ENCODE measurements around the gene MBD5.

The MBD5 gene

DNA sequence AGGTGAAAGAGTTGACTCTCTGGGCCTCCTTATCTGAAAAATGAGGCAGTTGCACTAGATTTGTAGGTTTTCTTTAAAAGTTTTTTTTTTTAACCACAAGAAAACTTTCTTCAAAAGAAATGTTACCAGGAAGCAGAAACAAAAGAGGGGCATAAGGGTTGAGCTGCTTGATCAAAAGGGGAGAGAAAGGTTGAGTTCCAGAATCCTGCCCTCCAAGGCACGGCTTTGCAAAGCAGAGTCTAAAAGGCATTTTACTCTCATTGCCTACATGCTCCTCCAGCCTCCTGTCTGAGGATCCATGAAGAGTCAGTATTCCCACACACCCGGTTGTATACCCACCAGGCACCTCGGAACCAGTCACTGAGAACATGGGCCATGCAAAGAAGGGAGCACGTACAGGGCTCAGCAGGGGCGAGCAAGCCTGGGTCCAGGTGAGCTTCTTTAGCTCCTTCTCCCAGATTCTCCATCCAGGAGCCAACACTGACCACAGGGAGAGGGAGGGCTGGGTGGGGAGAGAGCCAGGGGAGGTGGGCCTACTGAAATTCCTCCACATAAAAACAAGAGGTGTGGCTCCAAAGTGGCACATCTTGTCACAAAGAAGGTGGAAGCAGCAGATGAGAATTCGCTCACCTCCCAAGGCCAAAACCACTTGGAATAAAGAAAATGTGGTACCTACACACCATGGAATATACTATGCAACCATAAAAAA is 507.6 kb downstream of the MBD5 start:
- Histone ChIP-seq H3K4me1 (ENCODE audit: control insufficient read depth in 2 of 2, insufficient read depth in 1 of 2, low read depth in 1 of 2, low read length in 2 of 2) (peaks cover 4 to 10% of the 10 kb centered on the region in 2 donors), H3K9me3 (replicated peaks in 1 of 2; ENCODE audit: control insufficient read depth in 2 of 2, insufficient read depth in 1 of 2, low read depth in 1 of 2, low read length in 2 of 2) (peaks cover 0 to 3% of the 10 kb centered on the region in 2 donors), H4K8ac (ENCODE audit: low read depth, low read length) (no peak overlapping the region), H3K9ac (ENCODE audit: low read depth, low read length, poor library complexity) (no peak overlapping the region), H2BK12ac (ENCODE audit: low read length) (no peak overlapping the region), H3K36me3 (replicated peaks in 1 of 2; ENCODE audit: control insufficient read depth in 2 of 2, insufficient read depth in 2 of 2, low read length in 2 of 2) (no peaks in the 10 kb centered on the region), H3K4me2 (ENCODE audit: insufficient read depth, low read length, poor library complexity, severe bottlenecking) (no peak overlapping the region), H3K79me1 (ENCODE audit: low read depth, low read length) (no peaks in the 10 kb centered on the region), H3K27me3 (ENCODE audit: control insufficient read depth in 3 of 3, insufficient read depth in 3 of 3, low read depth in 1 of 3, low read length in 3 of 3) (peaks cover 0 to 2% (median 0%) of the 10 kb centered on the region in 3 experiments), H2AK5ac (ENCODE audit: low read depth, low read length) (no peak overlapping the region), H2AFZ (ENCODE audit: low read length) (no peak overlapping the region), H3K4me3 (ENCODE audit: low read length in 2 of 2) (no peak overlapping the region), H3K14ac (ENCODE audit: low read length) (no peak overlapping the region), H3K18ac (ENCODE audit: low read length) (no peak overlapping the region), H3K27ac (replicated peaks; ENCODE audit: low read length) (no peak overlapping the region), H3K4ac (ENCODE audit: low read length) (no peak overlapping the region), H3K23ac (ENCODE audit: low read depth, low read length, poor library complexity) (no peak overlapping the region), H2BK15ac (ENCODE audit: low read length) (no peak overlapping the region), H2BK120ac (ENCODE audit: low read depth, low read length) (no peak overlapping the region), H2BK5ac (ENCODE audit: low read length) (no peak overlapping the region), H4K91ac (ENCODE audit: low read depth, low read length, poor library complexity) (no peak overlapping the region)
- no peak for DNase-seq (ENCODE audit: low spot score)
- no CpG with 5 or more reads among the region's 6 CpGs for WGBS, 2 donors (ENCODE audit: extremely low coverage in 2 of 2, insufficient read length in 2 of 2, insufficient replicate concordance in 1 of 2)

GRCh38 chr2:148529745-148530144 is 508.9 kb downstream of the MBD5 start:
- Histone ChIP-seq H2AK5ac (ENCODE audit: low read depth, low read length) (no peak overlapping the region), H3K4ac (ENCODE audit: low read length) (no peak overlapping the region), H2AFZ (ENCODE audit: low read length) (no peak overlapping the region), H3K14ac (ENCODE audit: low read length) (no peak overlapping the region), H3K9me3 (replicated peaks in 1 of 2; ENCODE audit: control insufficient read depth in 2 of 2, insufficient read depth in 1 of 2, low read depth in 1 of 2, low read length in 2 of 2) (peaks cover 0 to 3% of the 10 kb centered on the region in 2 donors), H2BK5ac (ENCODE audit: low read length) (no peak overlapping the region), H2BK12ac (ENCODE audit: low read length) (no peak overlapping the region), H2BK15ac (ENCODE audit: low read length) (no peak overlapping the region), H3K23ac (ENCODE audit: low read depth, low read length, poor library complexity) (peak overlapping the region; percentile 45), H3K18ac (ENCODE audit: low read length) (peak overlapping the region; percentile 15), H3K36me3 (replicated peaks in 1 of 2; ENCODE audit: control insufficient read depth in 2 of 2, insufficient read depth in 2 of 2, low read length in 2 of 2) (no peaks in the 10 kb centered on the region), H3K79me1 (ENCODE audit: low read depth, low read length) (no peaks in the 10 kb centered on the region), H3K27ac (replicated peaks; ENCODE audit: low read length) (no peak overlapping the region), H3K27me3 (ENCODE audit: control insufficient read depth in 3 of 3, insufficient read depth in 3 of 3, low read depth in 1 of 3, low read length in 3 of 3) (peaks cover 0 to 2% (median 2%) of the 10 kb centered on the region in 3 experiments), H3K4me1 (ENCODE audit: control insufficient read depth in 2 of 2, insufficient read depth in 1 of 2, low read depth in 1 of 2, low read length in 2 of 2) (peaks cover 3 to 10% of the 10 kb centered on the region in 2 donors), H3K4me2 (ENCODE audit: insufficient read depth, low read length, poor library complexity, severe bottlenecking) (no peak overlapping the region), H4K8ac (ENCODE audit: low read depth, low read length) (no peak overlapping the region), H3K4me3 (ENCODE audit: low read length in 2 of 2) (peak overlapping the region in 1 of 2 donors; percentile 4), H4K91ac (ENCODE audit: low read depth, low read length, poor library complexity) (no peak overlapping the region), H3K9ac (ENCODE audit: low read depth, low read length, poor library complexity) (no peak overlapping the region), H2BK120ac (ENCODE audit: low read depth, low read length) (no peak overlapping the region)
- DNase-seq (ENCODE audit: low spot score), result no peak
- WGBS, 2 donors (ENCODE audit: extremely low coverage in 2 of 2, insufficient read length in 2 of 2, insufficient replicate concordance in 1 of 2), result no CpG with 5 or more reads among the region's 8 CpGs

DNA sequence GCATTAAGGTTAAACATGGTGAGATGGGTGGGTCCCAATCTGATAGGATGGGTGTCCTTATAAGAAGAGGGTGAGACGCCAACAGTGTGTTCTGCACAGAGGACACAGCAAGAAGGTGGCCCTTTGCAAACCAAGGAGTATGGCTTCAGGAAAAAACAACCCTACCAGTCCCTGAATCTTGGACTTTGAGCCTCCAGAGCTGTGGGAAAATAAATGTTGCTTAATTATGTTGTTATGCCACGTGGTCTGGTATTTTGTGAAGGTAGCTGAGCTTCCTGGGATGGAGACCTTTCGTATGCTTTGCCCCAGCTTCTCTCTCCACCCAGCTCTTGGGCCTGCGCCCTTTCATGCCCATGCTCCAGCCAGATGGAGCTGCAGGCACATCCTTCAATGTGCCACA is 509.5 kb downstream of the MBD5 start:
- Histone ChIP-seq H3K4ac (ENCODE audit: low read length) (no peak overlapping the region), H4K8ac (ENCODE audit: low read depth, low read length) (no peak overlapping the region), H3K4me2 (ENCODE audit: insufficient read depth, low read length, poor library complexity, severe bottlenecking) (no peak overlapping the region), H3K14ac (ENCODE audit: low read length) (no peak overlapping the region), H3K27me3 (ENCODE audit: control insufficient read depth in 3 of 3, insufficient read depth in 3 of 3, low read depth in 1 of 3, low read length in 3 of 3) (peaks cover 0 to 2% (median 2%) of the 10 kb centered on the region in 3 experiments), H3K36me3 (replicated peaks in 1 of 2; ENCODE audit: control insufficient read depth in 2 of 2, insufficient read depth in 2 of 2, low read length in 2 of 2) (no peaks in the 10 kb centered on the region), H2BK5ac (ENCODE audit: low read length) (no peak overlapping the region), H4K91ac (ENCODE audit: low read depth, low read length, poor library complexity) (no peak overlapping the region), H3K79me1 (ENCODE audit: low read depth, low read length) (no peaks in the 10 kb centered on the region), H2AFZ (ENCODE audit: low read length) (no peak overlapping the region), H2AK5ac (ENCODE audit: low read depth, low read length) (no peak overlapping the region), H3K23ac (ENCODE audit: low read depth, low read length, poor library complexity) (no peak overlapping the region), H3K4me3 (ENCODE audit: low read length in 2 of 2) (no peak overlapping the region), H3K18ac (ENCODE audit: low read length) (no peak overlapping the region), H2BK12ac (ENCODE audit: low read length) (no peak overlapping the region), H3K9ac (ENCODE audit: low read depth, low read length, poor library complexity) (no peak overlapping the region), H2BK15ac (ENCODE audit: low read length) (no peak overlapping the region), H3K4me1 (ENCODE audit: control insufficient read depth in 2 of 2, insufficient read depth in 1 of 2, low read depth in 1 of 2, low read length in 2 of 2) (peaks cover 3 to 10% of the 10 kb centered on the region in 2 donors), H3K9me3 (replicated peaks in 1 of 2; ENCODE audit: control insufficient read depth in 2 of 2, insufficient read depth in 1 of 2, low read depth in 1 of 2, low read length in 2 of 2) (peaks cover 0 to 3% of the 10 kb centered on the region in 2 donors), H2BK120ac (ENCODE audit: low read depth, low read length) (no peak overlapping the region), H3K27ac (replicated peaks; ENCODE audit: low read length) (no peak overlapping the region)
- DNase-seq (ENCODE audit: low spot score), result no peak
- no CpG with 5 or more reads among the region's 4 CpGs for WGBS, 2 donors (ENCODE audit: extremely low coverage in 2 of 2, insufficient read length in 2 of 2, insufficient replicate concordance in 1 of 2)

DNA sequence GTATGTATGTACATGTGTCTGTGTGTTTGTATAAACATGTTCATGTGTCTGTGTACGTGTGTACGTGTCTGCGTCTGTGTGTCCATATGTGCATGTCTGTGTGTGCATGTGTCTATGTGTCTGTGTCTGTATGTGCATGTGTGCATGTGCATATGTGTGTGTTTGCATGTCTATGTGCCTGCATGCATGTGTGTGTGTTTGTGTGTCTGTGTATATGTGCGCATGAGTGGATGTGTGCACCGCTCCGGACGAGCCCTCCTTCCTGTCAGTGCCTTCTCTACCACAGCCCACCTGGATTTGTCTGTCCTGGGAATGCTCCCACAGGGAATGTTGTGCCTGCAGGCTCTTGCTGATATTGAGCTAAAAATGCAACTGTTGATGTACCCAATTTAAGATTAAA is 510.3 kb downstream of the MBD5 start:
- no peak overlapping the region for H2AK5ac ChIP-seq (ENCODE audit: low read depth, low read length)
- no peak overlapping the region for H3K18ac ChIP-seq (ENCODE audit: low read length)
- no peak overlapping the region for H3K27ac ChIP-seq (replicated peaks; ENCODE audit: low read length)
- H3K23ac ChIP-seq (ENCODE audit: low read depth, low read length, poor library complexity), result peak overlapping the region; percentile 66
- H3K4me3 ChIP-seq (ENCODE audit: low read length in 2 of 2), result peak overlapping the region in 1 of 2 donors; percentile 59
- H2AFZ ChIP-seq (ENCODE audit: low read length), result no peak overlapping the region
- H3K4ac ChIP-seq (ENCODE audit: low read length), result peak overlapping the region; percentile 2
- H3K79me1 ChIP-seq (ENCODE audit: low read depth, low read length), result no peaks in the 10 kb centered on the region
- H4K8ac ChIP-seq (ENCODE audit: low read depth, low read length), result peak overlapping the region; percentile 33
- whole genome bisulfite sequencing, 2 donors (ENCODE audit: extremely low coverage in 2 of 2, insufficient read length in 2 of 2, insufficient replicate concordance in 1 of 2), result no CpG with 5 or more reads among the region's 7 CpGs
- no peak overlapping the region for H3K14ac ChIP-seq (ENCODE audit: low read length)
- no peak overlapping the region for H4K91ac ChIP-seq (ENCODE audit: low read depth, low read length, poor library complexity)
- H2BK120ac ChIP-seq (ENCODE audit: low read depth, low read length), result no peak overlapping the region
- no peak overlapping the region for H2BK15ac ChIP-seq (ENCODE audit: low read length)
- no peak overlapping the region for H2BK12ac ChIP-seq (ENCODE audit: low read length)
- no peak for DNase-seq (ENCODE audit: low spot score)
- no peaks in the 10 kb centered on the region for H3K36me3 ChIP-seq (replicated peaks in 1 of 2; ENCODE audit: control insufficient read depth in 2 of 2, insufficient read depth in 2 of 2, low read length in 2 of 2)
- peaks cover 0 to 2% (median 2%) of the 10 kb centered on the region in 3 experiments for H3K27me3 ChIP-seq (ENCODE audit: control insufficient read depth in 3 of 3, insufficient read depth in 3 of 3, low read depth in 1 of 3, low read length in 3 of 3)
- peaks cover 3 to 10% of the 10 kb centered on the region in 2 donors for H3K4me1 ChIP-seq (ENCODE audit: control insufficient read depth in 2 of 2, insufficient read depth in 1 of 2, low read depth in 1 of 2, low read length in 2 of 2)
- H2BK5ac ChIP-seq (ENCODE audit: low read length), result no peak overlapping the region
- H3K9me3 ChIP-seq (replicated peaks in 1 of 2; ENCODE audit: control insufficient read depth in 2 of 2, insufficient read depth in 1 of 2, low read depth in 1 of 2, low read length in 2 of 2), result peaks cover 0 to 3% of the 10 kb centered on the region in 2 donors
- H3K4me2 ChIP-seq (ENCODE audit: insufficient read depth, low read length, poor library complexity, severe bottlenecking), result no peak overlapping the region
- no peak overlapping the region for H3K9ac ChIP-seq (ENCODE audit: low read depth, low read length, poor library complexity)
